WERI-Rb-1 (cell line): ENCODE results near the gene HHIP.
"Not testable (repeated sequence)": the region's sequence is repeated elsewhere in the genome, so short reads cannot be mapped to it uniquely, and the experiment has no call there.

Experiments used
- DNase-seq: peaks from one replicate; pipeline ENCODE4 v3.0.0-alpha.2; 2020
- H3K27ac ChIP-seq: fragments of 250-450 bp; sonication (Bioruptor Pico); 2 replicates; pipeline ENCODE4 v1.5.1; 2020; ENCODE audit warnings: mild to moderate bottlenecking, moderate library complexity
- H3K27me3 ChIP-seq: fragments of 250-450 bp; sonication (Bioruptor Pico); 2 replicates; pipeline ENCODE4 v1.5.1; 2021; ENCODE audit warnings: mild to moderate bottlenecking, low read depth, moderate library complexity; ENCODE audit not compliant: insufficient read depth, severe bottlenecking
- H3K36me3 ChIP-seq: fragments of 250-450 bp; sonication (Bioruptor Pico); 2 replicates; pipeline ENCODE4 v1.5.1; 2020; ENCODE audit warnings: mild to moderate bottlenecking, moderate library complexity
- H3K4me3 ChIP-seq: 2 replicates; pipeline ENCODE4 v1.5.1; 2011; ENCODE audit warnings: low read depth, mild to moderate bottlenecking, control low read depth, low read length
- H3K9me3 ChIP-seq: fragments of 250-450 bp; sonication (Bioruptor Pico); 2 replicates; pipeline ENCODE4 v1.5.1; 2021; ENCODE audit warnings: mild to moderate bottlenecking, moderate library complexity; ENCODE audit not compliant: severe bottlenecking
- TF ChIP-seq, protein P1 (sequence below): IDR thresholded peaks from 2 replicates; pipeline ENCODE4 v1.5.1; 2011; ENCODE audit warnings: low read depth, mild to moderate bottlenecking, control low read depth, inconsistent platforms, low read length

Gene HHIP

DNA sequence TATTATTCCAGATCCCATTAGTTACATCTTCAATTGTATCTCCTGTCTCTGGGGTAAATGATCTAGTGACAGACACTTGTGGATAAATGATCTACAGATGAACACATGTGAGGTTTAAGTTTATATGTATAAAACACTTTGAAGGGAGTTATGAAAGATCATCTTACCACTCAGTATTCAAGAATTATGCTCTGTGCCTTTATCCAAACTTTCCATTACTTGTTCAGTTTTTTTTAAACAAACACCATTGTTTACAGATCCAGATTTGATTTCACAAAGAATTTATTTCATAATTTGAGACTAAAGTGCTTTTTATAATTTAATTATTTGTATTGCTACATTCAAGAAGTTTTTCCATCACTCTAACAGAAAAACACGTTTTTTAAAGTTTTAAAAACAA, 142.5 kb downstream of the HHIP start:
- no peak for DNase-seq
- no peaks in the 10 kb centered on the region for H3K27me3 ChIP-seq
- no peak overlapping the region for H3K4me3 ChIP-seq
- no peak overlapping the region for H3K27ac ChIP-seq
- no peaks in the 10 kb centered on the region for H3K9me3 ChIP-seq
- H3K36me3 ChIP-seq = no peaks in the 10 kb centered on the region
- TF ChIP-seq, protein P1, sequence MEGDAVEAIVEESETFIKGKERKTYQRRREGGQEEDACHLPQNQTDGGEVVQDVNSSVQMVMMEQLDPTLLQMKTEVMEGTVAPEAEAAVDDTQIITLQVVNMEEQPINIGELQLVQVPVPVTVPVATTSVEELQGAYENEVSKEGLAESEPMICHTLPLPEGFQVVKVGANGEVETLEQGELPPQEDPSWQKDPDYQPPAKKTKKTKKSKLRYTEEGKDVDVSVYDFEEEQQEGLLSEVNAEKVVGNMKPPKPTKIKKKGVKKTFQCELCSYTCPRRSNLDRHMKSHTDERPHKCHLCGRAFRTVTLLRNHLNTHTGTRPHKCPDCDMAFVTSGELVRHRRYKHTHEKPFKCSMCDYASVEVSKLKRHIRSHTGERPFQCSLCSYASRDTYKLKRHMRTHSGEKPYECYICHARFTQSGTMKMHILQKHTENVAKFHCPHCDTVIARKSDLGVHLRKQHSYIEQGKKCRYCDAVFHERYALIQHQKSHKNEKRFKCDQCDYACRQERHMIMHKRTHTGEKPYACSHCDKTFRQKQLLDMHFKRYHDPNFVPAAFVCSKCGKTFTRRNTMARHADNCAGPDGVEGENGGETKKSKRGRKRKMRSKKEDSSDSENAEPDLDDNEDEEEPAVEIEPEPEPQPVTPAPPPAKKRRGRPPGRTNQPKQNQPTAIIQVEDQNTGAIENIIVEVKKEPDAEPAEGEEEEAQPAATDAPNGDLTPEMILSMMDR = no peak

DNA sequence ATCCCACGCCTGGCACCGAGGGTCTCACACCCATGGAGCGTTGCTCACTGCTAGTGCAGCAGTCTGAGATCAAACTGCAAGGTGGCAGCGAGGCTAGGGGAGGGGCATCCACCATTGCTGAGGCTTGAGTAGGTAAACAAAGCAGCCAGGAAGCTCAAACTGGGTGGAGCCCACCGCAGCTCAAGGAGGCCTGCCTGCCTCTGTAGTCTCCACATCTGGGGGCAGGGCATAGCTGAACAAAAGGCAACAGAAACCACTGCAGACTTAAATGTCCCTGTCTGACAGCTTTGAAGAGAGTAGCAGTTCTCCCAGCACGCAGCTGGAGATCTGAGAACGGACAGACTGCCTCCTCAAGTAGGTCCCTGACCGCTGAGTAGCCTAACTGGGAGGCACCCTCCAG, 146.0 kb downstream of the HHIP start:
- not testable (repeated sequence) for H3K4me3 ChIP-seq, DNase-seq, H3K27me3 ChIP-seq, H3K36me3 ChIP-seq, H3K27ac ChIP-seq, H3K9me3 ChIP-seq
